HEK293T (cell line): ENCODE results near the gene PCDHA2.
"Not testable (repeated sequence)": the region's sequence is repeated elsewhere in the genome, so short reads cannot be mapped to it uniquely, and the experiment has no call there.

Experiments used
- CTCF ChIA-PET: fragments of 350-600 bp; formaldehyde crosslinking; extraction: SDS; loops from one replicate; lab custom pipeline; 2021; ENCODE audit warnings: antibody characterized with exemption, inconsistent platforms; lab: Yijun Ruan, JAX
- POLR2A ChIA-PET: fragments of 350-600 bp; formaldehyde crosslinking; extraction: SDS; loops from one replicate; lab custom pipeline; 2020; ENCODE audit warnings: antibody characterized with exemption, inconsistent platforms; lab: Yijun Ruan, JAX
- DNase-seq: peaks from one replicate; pipeline ENCODE4 v3.0.0; 2012; ENCODE audit warnings: mixed read lengths; ENCODE audit errors: extremely low spot score
- ARNT ChIP-seq: fragments of 450-650 bp; IDR thresholded peaks from 2 replicates; pipeline ENCODE4 v1.6.1; 2017; ENCODE audit warnings: mild to moderate bottlenecking
- BHLHE40 ChIP-seq: fragments of 450-650 bp; IDR thresholded peaks from 2 replicates; pipeline ENCODE4 v1.6.1; 2016; ENCODE audit warnings: mild to moderate bottlenecking, moderate library complexity, borderline replicate concordance
- CTBP1 ChIP-seq: fragments of 450-650 bp; IDR thresholded peaks from 2 replicates; pipeline ENCODE4 v1.6.1; 2016; ENCODE audit warnings: borderline replicate concordance
- ELF4 ChIP-seq: fragments of 450-650 bp; IDR thresholded peaks from 2 replicates; pipeline ENCODE4 v1.6.1; 2017; ENCODE audit warnings: antibody characterized with exemption
- FOXA1 ChIP-seq: fragments of 450-650 bp; IDR thresholded peaks from 2 replicates; pipeline ENCODE4 v1.6.1; 2016; ENCODE audit warnings: mild to moderate bottlenecking
- FOXK2 ChIP-seq: fragments of 450-650 bp; IDR thresholded peaks from 2 replicates; pipeline ENCODE4 v1.6.1; 2016; ENCODE audit warnings: mild to moderate bottlenecking
- FOXM1 ChIP-seq: fragments of 450-650 bp; IDR thresholded peaks from 2 replicates; pipeline ENCODE4 v1.6.1; 2017; ENCODE audit warnings: mild to moderate bottlenecking, borderline replicate concordance
- HDGF ChIP-seq: fragments of 450-650 bp; IDR thresholded peaks from 2 replicates; pipeline ENCODE4 v1.6.1; 2017; ENCODE audit warnings: antibody characterized with exemption, borderline replicate concordance
- L3MBTL2 ChIP-seq: fragments of 450-650 bp; conservative IDR thresholded peaks from 2 replicates; pipeline ENCODE4 v1.6.1; 2016; ENCODE audit warnings: mild to moderate bottlenecking
- LEF1 ChIP-seq: fragments of 450-650 bp; IDR thresholded peaks from 2 replicates; pipeline ENCODE4 v1.6.1; 2017; ENCODE audit warnings: mild to moderate bottlenecking, borderline replicate concordance
- NFRKB ChIP-seq: fragments of 450-650 bp; IDR thresholded peaks from 2 replicates; pipeline ENCODE4 v1.6.1; 2016; ENCODE audit warnings: mild to moderate bottlenecking, moderate library complexity
- PKNOX1 ChIP-seq: fragments of 450-650 bp; IDR thresholded peaks from 2 replicates; pipeline ENCODE4 v1.6.1; 2016
- SP1 ChIP-seq: fragments of 450-650 bp; IDR thresholded peaks from 2 replicates; pipeline ENCODE4 v1.6.1; 2017
- SUZ12 ChIP-seq: fragments of 450-650 bp; IDR thresholded peaks from 2 replicates; pipeline ENCODE4 v1.6.1; 2016; ENCODE audit warnings: mild to moderate bottlenecking
- TARDBP ChIP-seq: fragments of 450-650 bp; IDR thresholded peaks from 2 replicates; pipeline ENCODE4 v1.6.1; 2016
- ZNF384 ChIP-seq: fragments of 450-650 bp; IDR thresholded peaks from 2 replicates; pipeline ENCODE4 v1.6.1; 2016

The PCDHA2 gene

GRCh38 chr5:140808889-140809291, 14.2 kb downstream of the PCDHA2 start:
- TF ChIP-seq FOXM1 (no peak), L3MBTL2 (no peak), SP1 (no peak), PKNOX1 (no peak), ARNT (no peak), HDGF (no peak), LEF1 (no peak), BHLHE40 (no peak), ZNF384 (no peak), CTBP1 (no peak), ELF4 (no peak)
- ChIA-PET POLR2A (no interaction called here), CTCF (no interaction called here)
- DNase-seq = no peak

GRCh38 chr5:140821375-140822280, 27.0 kb downstream of the PCDHA2 start, which contains the start of gene PCDHA5:
TSS of gene PCDHA5 (plus strand) at chr5:140821613.
- DNase-seq = peak; percentile 42

GRCh38 chr5:140822281-140822629, 27.6 kb downstream of the PCDHA2 start:
- POLR2A ChIA-PET = no interaction called here
- no peak for DNase-seq
- no peak for TF ChIP-seq FOXA1
- CTCF ChIA-PET = interaction anchor here (1.0 kb wide), 1 partner anchor 19 kb away, joined by 3 read pairs; no protein-coding TSS in a partner anchor

More at GRCh38 chr5:140821375-140822280, 27.0 kb downstream of the PCDHA2 start, which contains the start of gene PCDHA5:
- TF ChIP-seq NFRKB = no peak
- TF ChIP-seq HDGF = no peak
- TF ChIP-seq ARNT = no peak
- TF ChIP-seq FOXA1 = no peak
- TF ChIP-seq ZNF384 = no peak
- TF ChIP-seq TARDBP = no peak
- no peak for TF ChIP-seq FOXK2
- TF ChIP-seq BHLHE40 = no peak
- no peak for TF ChIP-seq LEF1
- POLR2A ChIA-PET = no interaction called here
- CTCF ChIA-PET = interaction anchor here (0.5 to 1.0 kb wide), 3 partner anchors 14 to 20 kb away, joined by 3 read pairs; no protein-coding TSS in a partner anchor

- POLR2A ChIA-PET, DNase-seq, CTCF ChIA-PET: not testable (repeated sequence)
These were observed 28.3 kb downstream of the PCDHA2 start for GRCh38 chr5:140822969-140823368.

GRCh38 chr5:140823475-140823874, 28.8 kb downstream of the PCDHA2 start:
- TF ChIP-seq BHLHE40 (no peak), ZNF384 (no peak), FOXK2 (no peak), CTBP1 (no peak), TARDBP (no peak), FOXM1 (no peak), LEF1 (no peak), NFRKB (no peak), PKNOX1 (no peak), SP1 (no peak), FOXA1 (no peak), ARNT (no peak), ELF4 (no peak), SUZ12 (no peak)
- no peak for DNase-seq
- CTCF ChIA-PET = no interaction called here
- POLR2A ChIA-PET = no interaction called here

GRCh38 chr5:140827704-140828361, 33.2 kb downstream of the PCDHA2 start, which contains the start of gene PCDHA6:
TSS of gene PCDHA6 (plus strand) at chr5:140827960. CDS start at chr5:140828092, 132 bp downstream.
- DNase-seq = no peak
- TF ChIP-seq FOXA1 = no peak
- no peak for TF ChIP-seq BHLHE40
- no peak for TF ChIP-seq SUZ12
- no peak for TF ChIP-seq FOXM1
- TF ChIP-seq L3MBTL2 = no peak
- TF ChIP-seq NFRKB = no peak
- TF ChIP-seq CTBP1 = no peak
- TF ChIP-seq LEF1 = no peak
- no peak for TF ChIP-seq TARDBP
- TF ChIP-seq FOXK2 = no peak
- no peak for TF ChIP-seq HDGF
- TF ChIP-seq PKNOX1 = no peak
- TF ChIP-seq ELF4 = no peak
- no peak for TF ChIP-seq ZNF384
- ChIA-PET POLR2A (no interaction called here), CTCF (interaction anchor here (0.6 kb wide), 1 partner anchor 708 kb away, joined by 3 read pairs; no protein-coding TSS in a partner anchor)
